ENCODE results near the gene IKZF2. TPM values are rescaled to one million over a fixed set of nuclear protein-coding genes. Genes with fewer than 3 reads are reported as not detected.

The IKZF2 gene
- total RNA-seq, 4 donors from 2014 or later: 14.5 to 33.3 (median 15.7) TPM

DNA sequence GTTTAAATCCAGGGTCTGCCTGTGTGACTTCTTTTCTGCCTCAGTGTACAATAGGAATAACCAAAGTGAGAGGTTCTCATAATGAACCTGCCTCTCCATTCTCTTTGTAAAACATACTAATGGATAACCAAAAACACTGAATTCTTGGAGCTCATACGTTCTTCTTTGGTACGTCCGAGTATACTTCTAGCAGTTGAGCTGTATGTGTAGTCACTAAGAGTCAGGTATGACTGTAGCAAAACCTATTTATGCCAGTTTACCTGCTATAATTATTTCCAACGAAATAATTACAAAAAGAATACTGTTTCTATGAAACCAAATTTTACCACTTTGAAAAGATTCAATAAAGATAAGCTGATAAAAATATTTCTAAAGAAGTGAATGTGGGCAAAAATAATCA lies 109.2 kb downstream of the IKZF2 start:
- TF ChIP-seq CTCF (IDR thresholded peaks at IDR 0.05; ENCODE audit: low read depth): no peak

GRCh38 chr2:213036836-213037235 lies 114.6 kb downstream of the IKZF2 start:
- TF ChIP-seq CTCF (IDR thresholded peaks at IDR 0.05; ENCODE audit: low read depth): no peak

- TF ChIP-seq CTCF (IDR thresholded peaks at IDR 0.05; ENCODE audit: low read depth): no peak
Observed at GRCh38 chr2:213034585-213034984, 116.8 kb downstream of the IKZF2 start.

DNA sequence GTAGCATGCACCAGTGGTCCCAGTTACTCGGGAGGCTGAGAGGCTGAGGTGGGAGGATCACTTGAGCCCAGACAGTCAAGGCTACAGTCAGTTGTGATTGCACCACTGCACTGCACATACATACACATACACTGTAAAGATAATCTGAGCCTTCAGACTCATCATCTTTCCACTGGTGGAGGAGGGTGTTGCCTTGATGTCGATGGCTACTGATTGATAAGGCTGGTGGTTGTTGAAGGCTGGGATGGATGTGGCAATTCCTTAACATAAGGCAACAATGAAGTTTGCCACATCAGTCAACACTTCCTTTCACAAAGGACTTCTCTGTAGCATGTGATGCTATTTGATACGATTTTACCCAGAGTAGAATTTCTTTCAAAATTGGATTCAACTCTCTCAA lies 118.8 kb downstream of the IKZF2 start:
- no peak for TF ChIP-seq CTCF (IDR thresholded peaks at IDR 0.05; ENCODE audit: low read depth)

DNA sequence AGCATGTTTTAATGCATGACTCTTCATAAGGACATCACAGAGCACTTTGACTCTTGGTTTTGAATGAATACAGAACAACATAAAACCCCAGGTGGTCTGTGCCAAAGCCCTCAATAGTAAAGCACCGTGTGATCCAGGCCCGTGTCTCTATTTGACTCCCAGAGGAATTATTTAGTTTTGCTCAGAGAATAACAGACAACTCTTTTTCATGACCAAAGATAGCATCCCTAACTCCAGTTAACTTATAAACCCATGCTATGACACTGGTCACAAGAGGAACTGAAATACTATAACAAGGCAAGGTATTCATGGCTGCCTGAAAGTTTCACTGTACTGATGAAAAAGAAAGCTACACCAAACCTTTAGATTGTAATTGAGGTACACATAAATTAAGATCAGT lies 128.4 kb downstream of the IKZF2 start:
- TF ChIP-seq CTCF (IDR thresholded peaks at IDR 0.05; ENCODE audit: low read depth): no peak

DNA sequence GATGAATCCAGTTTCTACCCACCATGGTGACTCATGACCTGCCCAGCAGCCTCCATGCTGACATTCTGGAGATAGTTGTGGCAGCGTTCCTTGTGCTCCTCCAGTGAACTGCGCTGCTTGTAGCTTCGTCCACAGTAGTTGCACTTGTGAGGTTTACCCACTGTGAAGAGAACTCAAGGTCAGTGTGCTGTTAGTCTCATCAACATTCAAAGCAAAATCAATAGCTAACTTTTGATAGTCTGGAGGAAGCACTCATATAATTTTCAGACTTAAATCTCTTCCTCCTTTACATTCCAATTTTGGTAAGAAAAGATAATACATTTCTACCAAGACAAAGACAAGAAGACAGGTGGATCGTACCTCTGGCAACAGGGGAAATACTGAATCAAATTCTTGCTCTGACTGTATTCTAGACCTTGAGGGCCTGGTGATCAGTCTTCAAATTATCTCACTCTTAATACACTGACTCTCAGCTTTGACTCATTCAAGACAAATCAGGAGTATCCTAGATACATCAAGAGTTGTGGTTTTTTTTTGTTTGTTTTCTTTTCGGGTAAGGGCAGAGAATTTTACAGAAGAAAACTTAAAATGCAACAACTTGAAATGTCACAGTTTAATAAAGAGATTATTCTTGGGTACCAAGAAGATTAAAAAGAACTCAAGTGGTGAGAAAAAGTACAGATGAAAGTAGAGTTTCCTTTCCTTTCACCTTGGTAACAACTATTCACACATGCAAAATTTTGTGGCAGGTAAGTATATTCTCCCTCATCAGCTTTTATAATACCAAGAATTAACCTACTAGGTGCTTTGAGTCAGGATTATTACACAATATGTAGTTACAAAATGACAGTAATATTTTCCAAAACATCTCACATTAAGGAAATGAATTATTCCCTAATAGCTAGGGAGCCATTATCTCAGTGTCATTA lies 129.2 kb downstream of the IKZF2 start:
- no peak for TF ChIP-seq CTCF (IDR thresholded peaks at IDR 0.05; ENCODE audit: low read depth)

DNA sequence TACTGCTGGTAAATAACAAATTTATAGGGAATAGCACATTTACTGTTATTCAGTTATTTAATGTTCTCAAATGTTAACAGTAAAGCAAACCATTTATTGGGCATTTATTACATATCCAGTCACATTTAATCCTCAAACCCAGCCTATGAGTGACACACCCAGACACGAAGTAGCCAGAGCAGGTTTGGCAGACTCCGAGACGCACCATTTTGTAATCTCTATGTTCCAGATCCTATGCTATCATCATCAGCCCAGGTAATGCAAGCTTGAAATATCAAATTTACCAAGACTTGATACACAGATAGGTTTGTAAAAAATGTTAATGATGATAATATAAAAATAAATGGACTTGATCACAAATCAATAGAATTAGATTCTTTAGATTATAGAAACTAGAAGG lies 131.1 kb downstream of the IKZF2 start:
- TF ChIP-seq CTCF (IDR thresholded peaks at IDR 0.05; ENCODE audit: low read depth): no peak
